ENCODE measurements around the gene WIPI1. TPM values are rescaled to one million over a fixed set of nuclear protein-coding genes. Genes with fewer than 3 reads are reported as not detected.
"Not testable (repeated sequence)": the region's sequence is repeated elsewhere in the genome, so short reads cannot be mapped to it uniquely, and the experiment has no call there.

Gene WIPI1
- total RNA-seq, 4 donors from 2014 or later = 19.3 to 35.1 (median 27.8) TPM

GRCh38 chr17:68378268-68379176, 78.8 kb downstream of the WIPI1 start:
- Histone ChIP-seq H3K4me1 (peaks cover 27% of the 10 kb centered on the region), H3K9me3 (no peaks in the 10 kb centered on the region), H3K27me3 (no peaks in the 10 kb centered on the region), H3K4me3 (no peak overlapping the region), H3K27ac (peak overlapping the region; percentile 93), H3K36me3 (no peaks in the 10 kb centered on the region)
- peak; percentile 96 to 98 for DNase-seq (ENCODE audit: low spot score in 2 of 2)
- WGBS = 43% methylated on average over 21 of the region's 21 CpGs
- TF ChIP-seq EP300 (IDR thresholded peaks at IDR 0.05) (peak; percentile 82), CTCF (IDR thresholded peaks at IDR 0.05) (no peak), POLR2A (IDR thresholded peaks at IDR 0.05) (peak in 1 of 2 donors; percentile 67), POLR2AphosphoS5 (IDR thresholded peaks at IDR 0.05) (peak; percentile 10 to 89 (median 84))

DNA sequence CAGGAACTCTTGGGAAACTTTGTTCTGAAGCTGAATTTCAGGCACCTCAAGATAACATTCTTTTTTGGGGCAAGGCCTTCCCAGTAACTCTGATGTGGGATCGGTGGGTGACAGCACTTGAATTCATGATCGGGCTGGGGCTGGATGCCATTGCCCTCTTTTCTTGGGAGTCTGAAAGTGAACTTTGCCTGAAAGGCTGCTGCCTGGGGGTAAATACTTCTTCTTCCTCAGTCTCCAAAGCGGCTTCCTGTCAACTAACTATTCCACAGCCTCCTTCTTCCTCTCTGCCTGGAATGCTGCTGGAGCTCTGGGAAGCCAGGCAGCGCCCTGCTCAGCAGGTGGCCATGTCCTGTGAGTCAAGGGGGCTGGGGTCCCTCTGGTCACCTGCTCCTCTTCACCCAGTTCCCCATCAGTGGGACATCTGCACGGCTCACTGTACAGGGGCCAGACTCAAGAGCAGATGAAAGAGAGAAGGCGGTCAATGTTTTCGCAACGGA, 79.5 kb downstream of the WIPI1 start:
- no peaks in the 10 kb centered on the region for H3K27me3 ChIP-seq
- peaks cover 24% of the 10 kb centered on the region for H3K4me1 ChIP-seq
- no peak for DNase-seq (ENCODE audit: low spot score in 2 of 2)
- TF ChIP-seq POLR2AphosphoS5 (IDR thresholded peaks at IDR 0.05) (no peak), CTCF (IDR thresholded peaks at IDR 0.05) (no peak), EP300 (IDR thresholded peaks at IDR 0.05) (no peak), POLR2A (IDR thresholded peaks at IDR 0.05) (no peak)
- no peak overlapping the region for H3K4me3 ChIP-seq
- H3K36me3 ChIP-seq = no peaks in the 10 kb centered on the region
- H3K27ac ChIP-seq = peak overlapping the region; percentile 93
- no peaks in the 10 kb centered on the region for H3K9me3 ChIP-seq
- 57% methylated on average over 8 of the region's 8 CpGs for WGBS

DNA sequence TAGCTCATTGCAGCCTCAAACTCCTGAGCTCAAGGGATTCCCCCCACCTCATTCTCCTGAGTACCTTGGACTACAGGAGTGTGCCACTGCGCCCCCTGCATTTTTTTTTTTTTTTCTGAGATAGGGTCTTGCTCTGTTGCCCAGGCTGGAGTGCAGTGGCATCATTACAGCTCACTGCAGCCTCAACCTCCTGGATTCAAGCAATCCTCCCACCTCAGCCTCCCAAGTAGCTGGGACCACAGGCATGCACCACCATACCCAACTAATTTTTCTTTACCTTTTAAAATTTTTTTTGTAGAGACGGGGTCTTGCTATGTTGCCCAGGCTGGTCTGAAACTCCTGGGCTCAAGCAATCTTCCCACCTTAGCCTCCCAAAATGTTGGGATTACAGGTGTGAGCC, 81.1 kb downstream of the WIPI1 start:
- not testable (repeated sequence) for H3K27me3 ChIP-seq; H3K9me3 ChIP-seq; H3K27ac ChIP-seq; H3K36me3 ChIP-seq; DNase-seq (ENCODE audit: low spot score in 2 of 2); H3K4me3 ChIP-seq
- 92% methylated on average over 2 of the region's 2 CpGs for WGBS
- H3K4me1 ChIP-seq = peaks cover 24% of the 10 kb centered on the region

GRCh38 chr17:68375566-68375965, 81.7 kb downstream of the WIPI1 start:
- Histone ChIP-seq H3K4me1 (peaks cover 24% of the 10 kb centered on the region), H3K27ac (no peak overlapping the region), H3K36me3 (no peaks in the 10 kb centered on the region), H3K4me3 (no peak overlapping the region), H3K9me3 (no peaks in the 10 kb centered on the region), H3K27me3 (no peaks in the 10 kb centered on the region)
- TF ChIP-seq EP300 (IDR thresholded peaks at IDR 0.05) (no peak), POLR2AphosphoS5 (IDR thresholded peaks at IDR 0.05) (no peak), CTCF (IDR thresholded peaks at IDR 0.05) (no peak), POLR2A (IDR thresholded peaks at IDR 0.05) (no peak)
- no peak for DNase-seq (ENCODE audit: low spot score in 2 of 2)
- 94% methylated on average over 8 of the region's 8 CpGs for WGBS

Other genes with a start within 250 kb of the WIPI1 start
- 10 to 100 TPM; 35.8 to 47.1 (median 41.5) TPM for gene AMZ2, start 209.5 kb downstream of the WIPI1 start, total RNA-seq
- 1 to 10 TPM; 2.7 to 10.0 (median 5.1) TPM for gene SLC16A6, start 166.4 kb downstream of the WIPI1 start, total RNA-seq
- gene ARSG, start 166.0 kb downstream of the WIPI1 start, total RNA-seq = 10 to 100 TPM in 3 of 4 donors, 1 to 10 TPM in 1; 7.7 to 12.7 (median 10.7) TPM
- 100 to 1,000 TPM; 245 to 286 (median 264) TPM for gene PRKAR1A, start 54.9 kb upstream of the WIPI1 start, total RNA-seq
- 1 to 10 TPM in 3 of 4 donors, under 1 TPM in 1; 0.78 to 6.4 (median 4.7) TPM for gene FAM20A, start 143.9 kb upstream of the WIPI1 start, total RNA-seq

Measured in suprapubic skin (tissue), 4 donors.